GM18951 (cell line): ENCODE data around the gene TMEM127.
"Not testable (repeated sequence)": the region's sequence is repeated elsewhere in the genome, so short reads cannot be mapped to it uniquely, and the experiment has no call there.

Experiments
- POLR2A ChIP-seq: IDR thresholded peaks from 4 replicates; pipeline ENCODE4 v1.6.1; 2011; ENCODE audit warnings: mild to moderate bottlenecking; ENCODE audit not compliant: insufficient read length, insufficient read depth; ENCODE audit errors: extremely low read depth
- in situ Hi-C: fragments of 300-500 bp; cut with MboI; formaldehyde crosslinking; loops from one replicate; pipeline ENCODE4 v1.12.0; 2022; ENCODE audit warnings: low sequenced_read_pairs, mixed read lengths, inconsistent platforms; ENCODE audit not compliant: unreplicated experiment

TMEM127 gene, protein sequence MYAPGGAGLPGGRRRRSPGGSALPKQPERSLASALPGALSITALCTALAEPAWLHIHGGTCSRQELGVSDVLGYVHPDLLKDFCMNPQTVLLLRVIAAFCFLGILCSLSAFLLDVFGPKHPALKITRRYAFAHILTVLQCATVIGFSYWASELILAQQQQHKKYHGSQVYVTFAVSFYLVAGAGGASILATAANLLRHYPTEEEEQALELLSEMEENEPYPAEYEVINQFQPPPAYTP

DNA sequence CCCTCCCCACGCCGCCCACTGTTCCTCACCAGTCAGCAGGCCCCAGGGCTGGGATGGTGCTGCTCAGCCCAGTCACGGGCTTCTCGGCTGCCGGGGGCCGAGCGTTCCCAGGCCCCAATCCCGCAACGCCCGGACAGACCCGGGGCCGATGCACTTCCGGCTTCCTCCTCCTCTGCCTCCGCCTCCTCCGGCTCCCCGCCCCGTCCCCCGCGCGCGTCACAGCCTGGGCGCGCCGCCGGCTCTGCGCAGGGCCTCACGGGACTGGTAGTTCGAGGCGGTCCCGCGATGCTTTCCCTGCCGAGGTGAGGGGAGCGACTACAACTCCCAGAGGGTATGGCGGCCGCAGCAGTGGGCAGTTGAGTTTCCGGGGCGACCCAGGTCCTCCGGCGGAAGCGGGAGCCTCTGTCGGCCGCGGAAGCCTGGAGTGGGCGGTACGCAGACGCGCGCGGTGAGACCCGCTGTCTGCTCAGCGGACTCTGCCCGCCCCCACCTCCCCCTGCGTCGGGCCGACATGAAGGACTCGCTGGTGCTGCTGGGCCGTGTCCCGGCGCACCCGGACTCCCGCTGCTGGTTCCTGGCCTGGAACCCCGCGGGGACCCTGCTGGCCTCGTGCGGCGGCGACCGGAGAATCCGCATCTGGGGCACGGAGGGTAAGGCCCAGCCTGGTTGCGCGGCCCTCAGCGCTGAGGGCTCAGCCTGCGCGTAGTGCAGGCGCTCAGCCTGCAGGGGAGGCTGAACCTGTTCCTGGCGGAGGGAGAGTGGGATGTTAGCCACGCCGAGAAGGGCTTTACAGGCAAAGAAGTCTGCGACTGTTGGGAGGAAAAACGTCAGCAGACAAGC lies at the start of gene TMEM127, which contains the start of gene CIAO1:
TMEM127 (minus strand) TSS at position 158 of the 840 bp plus-strand sequence. CDS start 616 bp downstream, outside the sequence.
CIAO1 (plus strand) TSS at position 386 of the 840 bp plus-strand sequence; CDS start at position 512, 126 bp downstream.
- in situ Hi-C loops, result loop anchor here (25.0 kb wide), 1 partner anchor 254 kb away; no protein-coding TSS in a partner anchor

DNA sequence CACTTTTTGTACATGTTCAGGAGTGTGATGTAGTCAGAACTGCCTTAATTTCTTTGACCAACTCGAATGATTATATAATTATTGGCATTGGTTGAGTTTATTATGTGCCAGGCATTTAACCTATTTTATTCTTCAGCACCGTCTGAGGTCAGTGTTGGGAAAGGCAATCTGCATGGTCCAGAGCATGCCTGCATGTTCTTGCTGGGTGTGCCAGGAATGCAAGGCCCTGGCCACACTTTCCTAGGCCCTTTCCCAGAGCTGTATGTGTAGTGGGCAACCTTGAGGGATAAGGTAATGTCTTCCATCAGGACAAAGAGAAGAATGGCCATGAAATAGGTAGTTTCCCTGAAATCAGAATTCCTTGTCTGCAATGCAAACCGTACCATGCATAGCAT lies 49.2 kb upstream of the TMEM127 start:
- TF ChIP-seq POLR2A, result no peak
- in situ Hi-C loops, result no loop called here

More for the DNA sequence above, at the start of gene TMEM127, which contains the start of gene CIAO1:
- TF ChIP-seq POLR2A, result peak; percentile 77

DNA sequence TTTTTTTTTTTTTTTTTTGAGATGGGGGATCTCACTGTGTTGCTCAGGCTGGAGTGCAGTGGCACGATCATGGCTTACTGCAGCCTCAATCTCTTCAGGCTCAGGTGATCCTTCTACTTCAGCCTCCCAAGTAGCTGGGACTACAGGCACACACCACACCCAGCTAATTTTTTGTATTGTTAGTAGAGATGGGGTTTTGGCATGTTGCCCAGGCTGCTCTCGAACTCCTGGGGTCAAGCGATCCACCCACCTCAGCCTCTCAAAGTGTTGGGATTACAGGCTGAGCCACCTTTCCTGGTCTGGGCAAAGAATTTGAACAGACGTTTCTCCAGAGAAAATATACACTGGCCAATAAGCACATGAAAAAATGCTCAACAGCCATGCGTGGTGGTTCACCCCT lies 42.5 kb upstream of the TMEM127 start:
- in situ Hi-C loops, result no loop called here
- no peak for TF ChIP-seq POLR2A

DNA sequence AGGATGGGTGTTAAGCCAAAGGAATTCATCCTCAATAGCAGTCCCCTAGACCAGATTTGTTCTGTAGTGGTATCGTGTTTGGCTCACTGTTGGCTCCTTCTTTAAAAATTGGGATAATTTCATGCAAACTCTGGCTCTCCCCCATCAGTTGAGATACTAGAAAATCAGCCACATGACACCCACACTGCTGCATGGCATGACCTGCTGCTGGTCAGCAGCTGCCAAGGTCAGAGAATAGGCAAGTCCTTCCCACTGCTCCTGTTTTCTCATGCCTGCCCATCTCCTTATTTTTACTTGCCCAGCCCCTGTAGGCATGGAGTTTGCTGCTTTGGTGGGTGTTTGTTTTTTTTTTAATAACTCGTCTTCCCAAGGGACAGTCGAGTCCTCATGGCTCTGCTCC lies 40.6 kb upstream of the TMEM127 start:
- in situ Hi-C loops, result no loop called here
- TF ChIP-seq POLR2A, result no peak

DNA sequence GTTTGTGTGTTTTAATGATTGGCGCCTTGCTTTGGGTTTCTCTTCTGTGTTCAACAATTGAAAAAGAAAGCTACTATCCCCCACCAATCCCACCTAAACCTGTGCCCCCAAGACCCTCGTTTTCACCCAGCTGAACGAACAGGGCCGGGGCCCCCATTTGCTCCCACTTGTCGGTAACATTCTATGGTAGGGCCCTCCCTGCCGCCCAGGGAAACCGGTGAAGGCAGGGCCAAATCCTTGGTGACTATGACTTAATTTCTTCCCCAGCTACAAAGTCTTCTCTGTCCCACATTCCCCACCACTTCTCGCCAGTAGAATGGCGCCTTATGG lies 40.1 kb upstream of the TMEM127 start:
- in situ Hi-C loops, result no loop called here
- TF ChIP-seq POLR2A, result no peak

DNA sequence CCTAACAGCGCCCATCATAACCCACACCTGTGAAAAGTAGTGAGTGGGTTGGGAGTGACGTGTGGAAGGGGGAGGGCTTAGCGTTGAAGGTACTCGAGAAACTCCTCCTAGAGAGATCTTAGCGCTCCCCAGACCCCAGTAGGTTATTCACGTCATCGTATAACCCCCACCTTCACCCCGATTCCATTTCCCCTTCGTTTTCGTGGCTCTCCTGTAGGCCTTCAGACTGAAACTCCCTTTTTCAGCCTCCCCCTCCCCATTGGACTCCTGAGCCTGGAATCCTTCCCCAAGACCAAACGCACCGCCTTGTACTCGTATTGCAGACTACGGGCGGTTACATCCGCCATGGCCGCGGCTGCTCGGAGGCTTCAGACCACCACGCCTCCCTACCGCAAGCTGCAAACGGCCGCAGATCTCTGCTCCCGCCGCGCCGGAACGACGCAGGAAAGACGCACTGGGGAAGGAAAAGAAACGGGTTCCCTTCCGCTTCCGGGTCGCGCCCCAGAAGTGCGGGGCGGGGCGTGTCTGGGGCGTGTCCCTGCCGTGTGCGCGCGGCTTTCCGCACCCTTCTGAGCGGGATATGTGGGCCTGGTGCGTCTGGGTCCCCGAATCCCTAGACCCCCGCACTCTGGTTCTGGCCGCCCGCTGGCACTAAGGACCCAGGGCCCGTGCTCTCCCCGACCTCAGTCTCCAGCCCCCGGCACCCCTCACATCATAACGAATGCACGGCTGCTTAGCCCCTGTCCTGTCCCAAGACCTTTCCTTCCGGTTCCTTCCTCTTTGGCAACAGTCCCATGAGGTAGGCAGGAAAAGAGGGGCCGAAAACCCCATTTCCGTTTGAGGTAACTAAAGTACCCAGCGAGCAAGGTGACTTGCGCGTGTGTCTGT lies 39.5 kb upstream of the TMEM127 start, which contains the start of gene SNRNP200:
SNRNP200 (minus strand) TSS at position 456 of the 888 bp plus-strand sequence; CDS start at position 347, 109 bp downstream.
- TF ChIP-seq POLR2A, result peak; percentile 92
- in situ Hi-C loops, result no loop called here

DNA sequence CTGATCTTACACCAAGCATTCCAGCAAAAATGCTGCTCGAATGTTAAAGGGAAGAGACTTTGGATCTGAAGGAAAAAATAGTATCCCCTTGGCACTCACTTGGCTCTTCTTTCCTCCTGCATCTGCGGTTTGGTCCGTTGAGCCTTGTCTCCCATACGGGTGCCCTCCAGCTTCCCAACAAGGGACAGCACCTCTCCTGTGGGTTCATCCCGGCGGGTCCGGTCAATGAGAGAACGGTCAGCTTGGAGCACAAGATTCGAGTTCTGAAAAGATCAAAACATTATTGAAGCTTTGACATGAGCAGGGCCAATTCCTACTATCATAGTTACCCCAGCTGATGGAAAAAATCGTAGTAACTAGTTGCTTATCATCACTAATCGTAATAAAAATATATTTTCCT lies 38.8 kb upstream of the TMEM127 start:
- no peak for TF ChIP-seq POLR2A

DNA sequence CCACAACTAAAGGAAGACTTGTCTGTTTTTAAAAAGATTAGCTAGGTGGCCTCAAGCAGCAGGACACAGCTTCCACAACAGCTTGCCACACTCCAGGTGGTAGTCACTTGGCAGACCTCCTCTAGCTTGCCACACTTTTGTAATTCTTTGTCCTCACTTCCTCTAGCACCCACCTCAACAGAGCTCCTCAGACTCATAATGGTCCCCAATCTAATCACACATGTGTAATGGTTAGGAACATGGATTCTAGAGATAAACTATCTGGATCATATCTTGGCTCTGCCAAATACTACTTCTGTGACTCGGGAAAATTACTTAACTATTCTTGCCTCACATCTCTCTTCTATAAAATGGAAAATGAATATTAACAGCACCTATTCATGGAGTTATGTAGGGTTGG lies 36.1 kb upstream of the TMEM127 start:
- in situ Hi-C loops, result no loop called here
- TF ChIP-seq POLR2A, result no peak

More for the DNA sequence above, 38.8 kb upstream of the TMEM127 start:
- in situ Hi-C loops, result no loop called here

DNA sequence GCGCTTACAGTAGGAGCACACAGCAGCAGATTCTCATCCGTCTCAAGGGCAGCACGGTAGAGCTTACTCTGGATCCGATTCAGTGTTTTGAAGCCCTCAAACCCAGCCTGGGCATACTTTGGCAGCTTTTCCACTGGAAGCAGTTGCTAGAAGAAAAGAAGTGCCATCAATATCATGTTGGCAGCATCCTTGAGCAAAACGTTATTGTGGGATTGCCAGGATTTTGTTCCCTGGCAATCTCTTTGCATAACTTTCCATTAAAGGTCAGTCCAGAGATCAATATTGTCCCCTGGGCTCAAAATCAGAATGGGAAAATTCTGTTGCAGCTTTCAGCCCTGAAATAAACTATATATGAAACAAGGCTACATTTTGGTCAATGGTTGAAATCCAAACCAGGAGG lies 31.1 kb upstream of the TMEM127 start:
- no peak for TF ChIP-seq POLR2A
- in situ Hi-C loops, result no loop called here

DNA sequence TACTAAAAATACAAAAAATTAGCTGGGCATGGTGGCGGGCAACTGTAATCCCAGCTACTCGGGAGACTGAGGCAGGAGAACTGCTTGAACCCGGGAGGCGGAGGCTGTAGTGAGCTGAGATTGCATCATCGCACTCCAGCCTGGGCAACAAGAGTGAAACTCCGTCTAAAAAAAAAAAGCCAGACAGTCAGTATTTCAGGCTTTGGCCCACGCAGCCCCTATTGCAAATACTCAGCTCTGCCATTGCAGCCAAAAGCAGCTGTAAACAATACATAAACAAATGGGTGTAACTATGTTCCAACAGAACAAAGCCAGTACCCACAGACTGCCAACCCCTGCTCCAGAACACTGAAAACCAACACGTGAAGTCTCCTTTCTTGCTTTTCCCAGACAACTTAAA lies 28.5 kb upstream of the TMEM127 start:
- in situ Hi-C loops, result not testable (repeated sequence)

DNA sequence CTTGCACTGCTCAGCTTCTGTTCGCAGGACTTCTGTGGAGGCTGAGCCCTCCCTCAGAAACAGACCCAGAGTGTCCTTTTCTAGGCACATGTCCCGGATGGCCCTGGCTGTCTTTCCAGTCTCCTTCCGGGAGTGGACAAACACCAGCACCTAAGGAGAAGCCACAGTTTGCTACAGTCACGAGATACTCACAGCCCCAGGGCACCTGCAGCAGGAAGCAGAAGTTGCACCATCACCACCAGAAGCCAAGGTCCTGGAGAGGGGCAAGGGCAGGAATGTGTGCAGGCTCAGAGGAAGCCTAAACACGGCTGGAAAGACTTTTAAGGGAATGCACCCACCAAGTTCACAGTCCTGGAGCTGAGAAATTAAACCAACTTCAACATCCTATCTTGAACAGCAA lies 26.0 kb upstream of the TMEM127 start:
- no peak for TF ChIP-seq POLR2A
- in situ Hi-C loops, result no loop called here

DNA sequence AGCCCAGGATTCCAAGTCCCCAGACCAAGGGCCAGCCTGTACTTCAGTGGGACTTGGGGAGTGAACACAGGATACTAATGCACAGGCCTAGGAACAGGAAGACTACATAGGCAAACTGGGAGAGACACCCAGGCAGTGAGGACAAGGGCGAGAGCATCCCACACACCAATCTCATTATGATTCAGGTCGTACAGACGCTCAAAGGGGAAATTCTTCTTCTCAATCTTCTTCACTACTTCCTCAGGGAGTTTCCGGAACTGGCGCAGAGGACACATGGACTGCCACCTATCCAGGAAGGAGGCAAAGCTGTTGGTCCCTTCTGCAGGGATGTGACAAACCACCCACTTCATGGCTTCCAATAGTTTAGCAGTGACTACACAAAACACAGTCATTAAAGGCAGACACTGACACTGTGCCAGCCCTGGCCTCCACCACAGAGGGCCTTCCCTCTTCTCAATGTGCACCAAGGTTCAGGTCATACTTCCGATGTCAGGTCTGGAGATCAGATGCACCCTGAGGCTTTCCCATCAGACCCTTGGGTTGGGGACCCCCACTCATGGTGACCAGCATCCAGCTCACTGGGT lies 21.6 kb upstream of the TMEM127 start:
- TF ChIP-seq POLR2A, result no peak
- in situ Hi-C loops, result no loop called here
